GM21529 (cell line): ENCODE data around the gene TAP2.
A peak's percentile ranks its signal among the peaks of the same experiment; 100 is the strongest.
"Not testable (repeated sequence)": the region's sequence is repeated elsewhere in the genome, so short reads cannot be mapped to it uniquely, and the experiment has no call there.

Source experiments
- ATAC-seq: cut with Tn5 transposase; IDR thresholded peaks from one replicate; pipeline ENCODE4 v1.9.1; 2021; ENCODE audit not compliant: unreplicated experiment

Gene TAP2

DNA sequence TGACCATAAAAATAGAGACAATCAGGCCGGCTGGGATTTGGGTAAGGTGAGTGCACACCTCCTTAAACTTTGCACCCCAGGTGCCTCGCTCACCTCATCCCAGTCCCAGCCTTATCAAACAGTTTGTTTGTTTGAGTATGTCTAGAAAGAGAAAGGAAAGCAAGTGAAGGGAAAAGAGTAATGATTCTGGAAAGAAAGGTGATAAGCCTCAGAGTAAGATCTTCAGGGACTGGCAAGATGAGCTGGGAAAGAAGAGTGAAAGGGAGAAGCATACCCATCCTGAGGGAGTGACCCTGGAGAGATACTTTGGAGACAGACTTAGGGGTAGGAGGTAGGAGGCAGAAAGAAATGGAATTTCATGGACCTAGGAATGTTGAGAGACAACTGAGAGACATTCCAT, 1.7 kb downstream of the TAP2 start:
- ATAC-seq = no peak

DNA sequence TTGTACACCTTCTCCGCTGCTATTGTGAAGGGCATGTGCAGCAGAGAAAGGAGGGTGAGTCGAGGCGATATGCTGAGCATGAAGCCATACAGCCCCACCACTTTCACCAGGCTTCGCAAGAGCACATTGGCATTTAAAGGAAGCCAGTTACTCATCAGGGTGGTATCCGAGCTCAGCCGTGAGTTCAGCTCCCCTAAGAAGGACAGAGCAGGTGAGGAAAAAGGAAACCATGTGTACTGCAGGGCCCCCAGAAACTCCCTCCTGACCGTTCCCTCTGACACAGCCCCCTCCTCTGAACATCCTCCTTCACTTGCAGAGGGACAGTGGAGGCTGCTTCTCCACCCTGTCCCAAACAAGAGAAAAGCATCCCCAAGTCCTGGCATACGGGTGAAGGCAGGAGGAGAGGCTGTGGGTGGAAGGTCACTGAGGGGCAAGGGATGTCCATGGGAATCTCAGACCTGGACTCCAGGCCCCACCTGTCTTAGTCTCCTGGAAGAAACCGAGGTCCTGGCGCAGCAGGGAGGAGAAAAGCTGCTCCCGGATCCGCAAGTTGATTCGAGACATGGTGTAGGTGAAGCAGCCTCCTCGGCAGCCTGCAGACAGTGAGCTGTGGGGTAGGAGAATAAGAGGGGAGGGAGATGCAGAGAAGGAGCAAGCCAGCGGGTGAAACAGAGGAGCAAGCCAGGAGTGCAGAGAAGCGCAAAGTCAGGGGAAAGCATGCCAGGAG, 3.2 kb downstream of the TAP2 start:
- ATAC-seq = no peak

DNA sequence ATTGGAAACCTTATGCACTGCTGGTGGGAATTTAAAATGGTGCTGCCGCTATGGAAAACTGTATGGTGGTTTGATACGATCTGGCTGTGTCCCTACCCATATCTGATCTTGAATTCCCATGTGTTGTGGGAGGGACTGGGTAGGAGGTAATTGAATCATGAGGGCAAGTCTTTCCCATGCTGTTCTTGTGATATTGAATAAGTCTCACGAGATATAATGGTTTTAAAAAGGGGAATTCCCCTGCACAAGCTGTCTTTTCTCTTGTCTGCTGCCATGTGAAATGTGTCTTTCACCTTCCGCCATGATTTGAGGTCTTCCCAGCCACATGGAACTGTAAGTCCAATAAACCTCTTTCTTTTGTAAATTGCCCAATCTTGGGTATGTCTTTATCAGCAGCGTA, 4.9 kb downstream of the TAP2 start:
- ATAC-seq = no peak

DNA sequence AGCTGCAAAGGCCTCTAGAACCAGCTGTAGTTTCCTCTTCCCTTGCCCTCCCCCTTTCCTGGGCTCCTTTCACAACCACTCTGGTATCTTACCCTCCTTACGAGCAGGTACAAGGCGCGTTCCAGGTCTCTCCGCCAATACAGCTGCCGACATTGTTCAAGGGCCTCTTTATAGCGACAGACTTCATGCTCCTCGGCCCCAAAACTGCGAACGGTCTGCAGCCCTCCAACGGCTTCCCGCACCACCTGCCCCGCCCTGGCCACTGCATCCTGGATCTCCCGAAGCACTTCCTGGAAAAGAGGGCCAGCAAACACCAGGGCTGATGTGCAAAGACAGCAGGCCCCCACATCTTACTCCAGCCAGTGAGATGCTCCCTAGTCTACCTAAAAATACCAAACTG, 6.0 kb downstream of the TAP2 start:
- ATAC-seq = no peak

DNA sequence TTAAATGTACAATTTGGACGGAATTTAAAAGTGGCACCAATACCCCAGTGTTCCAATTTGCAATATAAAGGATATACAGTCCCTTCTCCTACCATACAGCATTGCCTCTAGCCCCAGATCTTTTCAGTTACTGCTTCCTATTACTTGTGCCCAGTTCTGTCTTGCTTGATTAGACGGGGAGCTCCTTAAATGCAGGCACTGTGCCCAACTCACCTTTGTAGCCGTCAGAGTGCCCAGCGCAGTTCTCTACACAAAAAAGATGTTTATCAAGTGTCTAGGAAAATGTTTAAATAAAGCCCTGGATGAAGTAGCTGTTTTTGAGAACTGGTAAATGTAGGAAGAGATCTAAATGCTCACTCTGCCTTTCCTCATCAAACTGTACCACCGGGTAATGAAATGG, 7.6 kb downstream of the TAP2 start:
- no peak for ATAC-seq

DNA sequence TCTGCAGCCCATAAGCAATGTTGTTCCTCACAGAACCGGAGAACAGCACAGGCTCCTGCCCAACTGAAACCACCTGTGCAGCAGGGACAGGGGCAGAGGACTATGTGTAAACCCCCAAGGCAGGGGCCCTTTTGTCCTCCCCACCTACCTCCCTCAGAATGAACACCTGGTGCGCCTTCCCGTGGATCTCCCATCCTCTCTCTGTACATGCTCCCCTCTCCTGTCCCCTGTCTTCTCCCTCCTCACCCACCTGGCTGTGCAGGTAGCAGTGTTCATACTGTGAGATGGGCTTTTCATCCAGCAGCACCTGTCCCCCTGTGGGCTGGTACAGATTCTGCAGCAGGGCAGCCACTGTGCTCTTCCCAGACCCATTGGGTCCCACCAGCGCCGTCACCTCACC, 8.5 kb downstream of the TAP2 start:
- no peak for ATAC-seq

DNA sequence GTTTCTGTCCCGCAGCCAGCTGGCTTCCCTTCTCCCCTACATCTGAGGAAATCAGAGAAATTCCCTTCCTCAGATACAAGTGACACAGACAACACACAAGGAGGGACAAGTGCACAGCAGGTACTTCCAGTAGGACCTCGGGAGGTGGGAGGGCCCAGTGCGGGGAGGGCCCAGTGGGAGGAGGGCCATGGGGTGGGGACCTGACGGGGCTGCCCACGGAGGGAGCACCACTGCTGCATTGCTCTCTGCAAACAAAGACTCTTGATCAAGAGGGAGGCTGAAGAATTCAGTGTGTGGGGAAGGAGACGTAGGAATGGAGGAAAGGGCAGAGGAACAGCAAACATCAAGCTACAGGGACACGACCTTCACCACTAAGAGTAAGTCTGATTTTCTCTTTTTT, 9.0 kb downstream of the TAP2 start:
- no peak for ATAC-seq

DNA sequence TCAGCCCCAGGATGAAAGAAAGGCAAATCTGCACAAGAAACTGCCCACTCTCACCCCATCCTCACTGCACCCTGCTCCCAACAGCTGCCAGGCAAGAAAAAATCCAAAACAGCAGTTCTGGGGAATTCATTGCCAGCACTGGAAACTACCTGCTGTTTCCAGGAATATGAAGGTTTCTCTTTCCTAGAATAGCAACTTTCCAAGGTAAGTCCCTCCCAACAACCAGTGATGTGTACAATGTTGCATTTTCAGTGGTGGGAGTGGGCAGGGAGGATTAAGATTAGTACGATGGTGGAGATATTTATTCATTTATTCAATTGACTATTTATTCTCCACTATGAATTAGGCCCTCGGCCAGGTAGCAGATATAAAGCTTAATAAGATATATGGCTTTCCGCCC, 11.5 kb downstream of the TAP2 start:
- no peak for ATAC-seq

DNA sequence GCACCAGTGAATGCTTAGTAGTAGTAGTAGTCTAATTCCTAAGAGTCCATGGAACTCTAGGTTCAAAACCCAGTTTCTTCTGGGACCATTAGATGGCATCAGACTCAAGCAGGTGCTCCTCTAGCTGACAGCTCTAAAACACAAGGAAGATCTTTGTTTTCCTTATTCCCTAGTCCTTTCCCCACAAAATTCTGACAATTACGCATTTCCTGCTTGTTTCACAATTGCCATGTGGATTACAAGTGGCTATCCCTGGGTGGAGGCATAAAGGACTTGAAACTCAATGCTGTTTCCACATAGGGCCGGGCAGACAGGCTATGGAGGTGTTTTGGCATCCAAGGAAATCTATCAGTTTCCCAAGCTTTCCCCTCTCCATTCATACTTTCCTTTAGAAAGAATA, 12.6 kb downstream of the TAP2 start:
- no peak for ATAC-seq

DNA sequence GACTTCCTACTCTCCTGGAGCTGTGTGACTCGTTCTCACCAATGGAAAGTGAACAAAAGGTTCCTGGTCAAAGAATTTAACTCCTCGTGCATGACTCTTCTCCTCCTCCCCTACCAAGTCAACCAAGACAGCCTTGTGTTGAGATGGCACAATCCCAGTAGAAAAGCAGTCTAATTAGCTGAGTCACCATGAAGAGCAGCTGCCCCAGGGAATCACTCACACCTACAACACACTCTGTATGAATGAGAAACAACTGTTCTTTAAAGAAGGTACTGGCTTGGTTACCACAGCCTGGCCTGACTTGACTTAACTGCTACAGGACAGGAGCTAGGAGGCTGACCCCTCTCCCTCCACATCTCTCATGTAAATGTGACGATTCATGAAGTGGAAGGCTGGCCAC, 18.8 kb downstream of the TAP2 start:
- no peak for ATAC-seq

DNA sequence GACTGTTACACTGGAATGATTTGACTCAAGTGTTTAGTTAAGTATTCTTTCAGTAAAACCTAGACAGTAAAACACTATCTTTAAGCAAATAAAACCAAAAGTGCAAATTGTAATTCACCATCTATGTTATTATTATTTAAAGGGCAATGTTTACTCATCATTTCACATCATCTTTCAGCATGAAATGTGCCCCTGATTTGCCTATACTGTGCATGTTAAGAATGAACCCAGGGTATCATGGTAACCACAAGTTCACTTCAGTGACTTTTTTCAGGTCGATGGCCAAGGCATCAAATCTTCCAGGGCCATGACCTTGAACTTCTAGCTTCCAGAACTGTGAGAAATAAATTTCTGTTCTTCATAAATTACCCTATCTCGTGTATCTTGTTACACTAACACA, 19.7 kb downstream of the TAP2 start:
- ATAC-seq = no peak

DNA sequence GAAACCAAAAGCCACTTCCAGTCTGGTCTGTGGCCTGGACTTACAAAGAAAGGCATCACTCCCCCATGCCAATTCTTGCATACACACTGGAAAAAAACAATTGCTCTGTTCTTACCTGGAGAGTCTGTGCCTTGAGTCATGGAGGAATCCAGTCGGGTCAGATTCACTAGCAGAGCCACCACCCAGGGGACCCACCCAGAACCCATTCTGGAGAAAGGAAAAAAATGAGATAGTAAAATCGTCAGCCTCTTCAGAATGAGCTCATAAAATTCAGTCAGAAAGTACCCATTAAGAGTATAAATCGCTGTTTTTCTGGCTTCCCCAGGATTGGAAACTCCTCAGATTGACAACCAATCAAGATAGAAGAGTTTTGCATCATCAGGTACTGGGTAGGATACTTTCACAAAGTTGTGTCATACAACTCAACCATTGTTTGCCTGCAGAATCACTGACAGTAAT, 21.8 kb downstream of the TAP2 start, which contains the start of gene HLA-DOB:
Gene HLA-DOB (minus strand): TSS at position 257 of the 459 bp plus-strand sequence. CDS start 51 bp downstream, at position 206.
- ATAC-seq = peak; percentile 52

DNA sequence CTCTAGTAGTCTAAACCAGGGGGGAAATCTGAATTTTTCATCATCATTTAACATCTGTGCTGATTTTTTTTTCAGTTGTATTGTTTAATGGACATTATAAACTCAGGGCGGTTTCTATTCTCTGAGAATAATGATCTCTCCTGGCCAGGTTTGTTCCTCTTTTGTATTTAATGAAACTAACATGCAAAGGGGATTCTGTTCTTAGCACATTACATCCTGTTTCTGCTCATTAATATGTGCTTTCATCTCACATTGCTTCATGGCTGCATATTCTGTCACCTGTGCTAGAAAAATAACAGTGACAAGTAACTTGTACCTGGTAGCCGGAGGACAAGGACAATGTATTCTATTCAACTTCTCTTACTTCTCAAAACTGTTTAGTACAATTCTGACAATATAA, 22.5 kb downstream of the TAP2 start:
- peak; percentile 69 for ATAC-seq

DNA sequence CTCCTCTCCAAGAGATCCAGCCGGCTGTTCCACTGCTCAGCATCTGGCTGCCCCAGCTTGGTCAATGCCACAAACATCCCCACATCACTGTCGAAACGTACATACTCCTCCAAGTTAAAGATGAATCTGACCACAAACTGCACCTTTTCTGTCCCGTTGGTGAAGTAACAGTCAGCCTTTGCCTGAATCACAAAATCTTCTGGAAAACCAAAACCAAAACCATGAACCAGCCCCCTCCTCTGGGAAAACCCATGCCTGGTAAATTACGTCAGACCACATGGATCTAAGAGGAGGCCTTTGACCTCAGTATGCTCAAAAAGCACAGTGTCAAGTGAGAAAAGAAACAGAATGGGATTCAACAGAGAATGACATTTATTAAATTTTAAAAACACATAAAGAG, 23.4 kb downstream of the TAP2 start:
- no peak for ATAC-seq

DNA sequence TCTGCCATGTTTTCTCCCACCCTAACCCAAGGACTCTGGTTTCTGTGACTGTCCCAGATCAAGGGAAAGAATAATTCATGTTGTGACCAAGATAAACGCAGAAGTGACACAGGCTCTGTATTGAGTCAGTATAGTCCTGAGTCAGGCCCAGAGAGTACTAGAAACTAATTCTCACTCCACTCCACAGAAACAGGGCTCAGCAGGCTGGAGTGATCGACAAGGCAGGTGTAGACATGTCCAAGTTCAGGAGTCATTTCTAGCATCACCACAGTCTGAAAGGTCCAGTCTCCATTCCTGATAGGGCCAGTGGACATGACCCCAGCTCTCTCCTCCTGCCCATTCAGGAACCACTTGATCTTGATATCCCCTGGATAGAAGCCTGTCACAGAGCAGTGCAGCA, 24.4 kb downstream of the TAP2 start:
- no peak for ATAC-seq

DNA sequence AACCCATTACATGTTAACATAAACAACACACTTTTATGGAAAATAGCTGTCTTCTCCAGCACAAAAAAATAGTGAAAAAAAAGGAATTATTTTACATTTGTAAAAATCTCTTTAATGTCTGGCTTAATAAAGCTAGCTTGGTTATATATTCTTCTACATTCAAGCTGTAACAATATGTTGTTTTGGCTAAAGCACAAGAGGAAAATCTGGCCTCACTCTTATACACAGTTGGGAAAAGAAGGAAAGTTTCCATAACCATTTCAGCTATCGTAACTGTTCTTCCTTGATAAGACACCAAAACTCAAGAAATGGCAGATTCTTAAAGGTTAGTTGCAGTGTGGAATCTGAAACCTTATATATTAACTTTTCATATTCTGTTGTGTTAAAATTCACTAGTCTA, 29.4 kb downstream of the TAP2 start:
- no peak for ATAC-seq

DNA sequence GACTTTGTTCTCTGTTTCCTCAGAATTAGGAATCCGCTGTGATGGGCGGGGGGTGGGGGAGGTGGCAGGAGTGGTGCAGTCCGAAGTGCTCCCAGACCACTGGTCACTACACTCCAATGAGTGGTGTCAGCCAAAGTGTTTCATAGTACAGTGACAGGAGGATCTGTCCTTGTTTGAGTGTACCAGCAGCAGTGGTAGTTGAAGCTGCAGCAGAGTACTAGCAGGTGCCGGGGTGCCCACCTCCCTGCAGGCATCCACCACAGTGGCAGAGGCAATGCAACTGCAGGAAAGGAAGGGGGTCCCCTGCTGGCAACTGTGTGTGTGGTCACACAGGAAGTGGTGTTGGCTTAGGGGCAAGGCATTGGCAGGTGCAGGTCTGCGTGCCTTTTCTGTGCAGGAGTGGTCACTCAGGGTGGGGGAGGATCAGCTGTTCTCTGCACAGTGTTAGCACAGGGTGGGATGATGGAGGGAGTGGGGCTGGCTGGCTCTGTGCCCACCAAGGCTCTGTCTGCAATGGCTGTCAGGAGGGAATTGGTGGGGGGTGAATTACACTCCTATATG, 31.4 kb downstream of the TAP2 start:
- no peak for ATAC-seq

DNA sequence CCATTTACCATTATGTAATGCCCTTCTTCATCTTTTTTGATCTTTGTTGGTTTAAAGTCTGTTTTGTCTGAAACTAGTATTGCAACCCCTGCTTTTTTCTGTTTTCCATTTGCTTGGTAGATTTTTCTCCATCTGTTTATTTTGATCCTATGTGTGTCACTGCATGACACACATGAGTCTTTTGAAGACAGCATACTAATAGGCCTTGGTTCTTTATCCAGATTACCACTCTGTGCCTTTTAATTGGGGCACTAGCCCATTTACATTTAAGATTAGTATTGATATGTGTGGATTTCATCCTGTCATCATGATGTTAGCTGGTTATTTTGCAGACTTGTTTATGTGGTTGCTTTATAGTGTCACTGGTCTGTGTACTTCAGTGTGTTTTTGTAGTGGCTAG, 33.1 kb downstream of the TAP2 start:
- not testable (repeated sequence) for ATAC-seq

DNA sequence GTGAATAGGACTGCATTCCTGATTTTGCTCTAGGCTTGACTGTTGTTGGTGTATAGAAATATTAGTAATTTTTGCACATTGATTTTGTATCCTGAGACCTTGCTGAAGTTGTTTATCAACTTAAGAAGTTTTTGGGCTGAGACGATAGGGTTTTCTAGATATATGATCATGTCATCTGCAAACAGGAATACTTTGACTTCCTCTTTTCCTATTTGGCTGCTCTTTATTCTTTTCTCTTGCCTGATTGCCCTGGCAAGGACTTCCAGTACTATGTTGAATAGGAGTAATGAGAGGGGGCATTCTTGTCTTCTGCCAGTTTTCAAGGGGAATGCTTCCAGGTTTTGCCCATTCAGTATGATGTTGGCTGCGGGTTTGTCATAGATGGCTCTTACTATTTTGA, 35.1 kb downstream of the TAP2 start:
- no peak for ATAC-seq

DNA sequence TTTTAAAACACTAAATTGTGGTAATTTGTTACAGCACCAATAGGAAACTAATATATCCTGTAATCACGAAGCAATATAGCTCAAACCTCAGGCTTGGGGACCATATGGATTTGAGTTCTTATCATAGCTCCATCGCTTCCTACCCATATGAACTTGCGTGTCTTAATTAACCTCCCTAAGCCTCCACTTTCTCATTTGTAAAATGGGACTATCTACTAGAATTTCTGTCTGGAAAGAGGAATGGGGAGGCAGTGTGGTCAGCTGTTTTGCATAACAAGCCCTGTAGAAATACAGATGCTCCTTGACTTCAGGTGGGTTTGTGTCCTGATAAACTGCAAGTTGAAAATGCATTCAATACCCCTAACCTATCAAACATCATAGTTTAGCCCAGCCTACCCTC, 38.8 kb downstream of the TAP2 start:
- ATAC-seq = no peak

DNA sequence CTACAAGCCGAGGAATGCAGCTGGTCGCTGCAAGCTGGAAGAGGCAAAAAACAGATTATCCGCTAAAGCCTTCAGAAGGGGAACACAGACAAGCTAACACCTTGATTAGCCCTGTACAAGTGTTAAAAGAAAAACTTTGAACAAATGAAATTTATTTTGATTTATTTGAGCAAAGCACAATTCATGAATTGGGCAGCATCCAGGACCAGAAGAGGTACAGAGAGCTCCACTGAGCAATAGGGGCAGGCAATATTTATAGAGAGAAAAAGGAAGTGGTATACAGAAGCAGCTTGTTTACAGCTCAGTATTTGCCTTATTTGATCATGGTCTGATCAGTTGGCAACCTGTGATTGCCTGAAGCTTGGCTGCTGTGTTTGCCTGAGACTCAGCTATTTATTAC, 39.4 kb downstream of the TAP2 start:
- no peak for ATAC-seq

DNA sequence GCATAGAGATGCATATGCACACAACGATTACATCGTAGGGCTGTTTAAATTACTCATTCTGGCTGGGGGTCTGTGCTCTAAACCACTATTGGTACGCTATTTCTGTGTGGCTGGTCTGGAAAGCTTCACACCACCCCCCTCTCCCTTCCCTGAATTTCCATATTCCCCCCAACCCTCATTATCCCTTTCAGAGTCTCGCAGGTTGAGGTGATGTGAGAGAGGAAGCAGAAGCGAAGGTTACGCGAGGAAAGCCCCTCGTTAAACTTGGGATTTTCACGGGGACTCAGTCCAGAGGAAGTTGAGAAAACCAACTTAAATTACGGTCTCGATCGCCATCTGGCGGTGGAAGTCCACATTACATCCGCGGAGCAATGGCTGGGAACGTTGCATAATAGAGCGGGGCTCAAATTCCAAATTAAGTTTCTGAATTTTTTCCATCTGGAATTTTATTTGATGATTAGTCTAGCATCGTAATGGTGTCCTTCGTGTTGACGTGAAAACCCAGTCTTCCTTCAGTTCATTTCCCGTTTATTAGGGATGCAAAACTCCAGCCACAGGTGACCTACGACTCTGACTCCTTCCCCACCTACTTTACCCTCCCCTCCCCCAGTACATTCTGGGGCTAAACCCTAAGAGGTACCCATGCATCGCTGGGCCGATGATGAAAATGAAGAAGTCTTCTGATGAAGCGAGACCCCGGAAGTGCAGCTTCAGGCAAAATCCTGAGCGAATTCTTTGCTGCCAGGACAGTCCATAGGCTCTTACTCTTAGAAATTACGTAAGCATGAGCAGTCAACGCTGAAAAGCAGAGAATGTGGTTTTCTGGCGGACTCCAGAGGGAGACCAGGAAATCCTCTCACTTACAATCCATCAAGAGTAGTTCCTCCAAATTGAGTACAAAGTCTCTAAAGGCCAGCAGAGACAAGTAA, 41.4 kb downstream of the TAP2 start:
- no peak for ATAC-seq
